NCI-H2107 treated with DMSO at 0.1 percent for 48 hours (cell line): ENCODE measurements around the gene NKPD1.
A peak's percentile ranks its signal among the peaks of the same experiment; 100 is the strongest.

Source experiments
- DNase-seq: peaks from one replicate; lab custom pipeline; 2025; ENCODE audit not compliant: unreplicated experiment; lab: John Stamatoyannopoulos, UW

The NKPD1 gene

GRCh38 chr19:45160870-45161737 lies at the start of gene NKPD1:
Gene NKPD1 (minus strand): TSS chr19:45160982. CDS start chr19:45160150, 832 bp downstream.
- no peak for DNase-seq

GRCh38 chr19:45206328-45206727 lies 45.5 kb upstream of the NKPD1 start:
- no peak for DNase-seq

- DNase-seq, result no peak
These were observed 45.0 kb upstream of the NKPD1 start for GRCh38 chr19:45205810-45206209.

GRCh38 chr19:45202637-45203036 lies 41.9 kb upstream of the NKPD1 start:
- DNase-seq, result no peak

GRCh38 chr19:45200568-45200967 lies 39.8 kb upstream of the NKPD1 start:
- DNase-seq, result no peak

GRCh38 chr19:45195764-45196163 lies 35.0 kb upstream of the NKPD1 start:
- DNase-seq, result no peak

- DNase-seq, result no peak
These were observed 30.6 kb upstream of the NKPD1 start for GRCh38 chr19:45191375-45191774.

GRCh38 chr19:45189971-45190370 lies 29.2 kb upstream of the NKPD1 start:
- no peak for DNase-seq

- DNase-seq, result peak; percentile 62
These were observed 26.8 kb upstream of the NKPD1 start for GRCh38 chr19:45187421-45188100.

- DNase-seq, result peak; percentile 8
These were observed 25.9 kb upstream of the NKPD1 start for GRCh38 chr19:45186509-45187334.

- no peak for DNase-seq
These were observed 23.3 kb upstream of the NKPD1 start for GRCh38 chr19:45184115-45184514.

- DNase-seq, result no peak
These were observed 22.0 kb upstream of the NKPD1 start for GRCh38 chr19:45182758-45183157.

GRCh38 chr19:45180936-45181335 lies 20.2 kb upstream of the NKPD1 start:
- DNase-seq, result no peak

- DNase-seq, result no peak
These were observed 19.1 kb upstream of the NKPD1 start for GRCh38 chr19:45179892-45180370.

- DNase-seq, result no peak
These were observed 18.5 kb upstream of the NKPD1 start for GRCh38 chr19:45179072-45179891.

- DNase-seq, result peak; percentile 100
These were observed 17.7 kb upstream of the NKPD1 start, which contains the start of gene BLOC1S3 for GRCh38 chr19:45178262-45179071. Gene BLOC1S3 (plus strand): TSS chr19:45178784. CDS start chr19:45179297, 513 bp downstream.

- DNase-seq, result no peak
These were observed 17.1 kb upstream of the NKPD1 start, which contains the start of gene TRAPPC6A for GRCh38 chr19:45177817-45178261. Gene TRAPPC6A (minus strand): TSS chr19:45178237. CDS start chr19:45178218, 19 bp downstream.

GRCh38 chr19:45175515-45176345 lies 14.9 kb upstream of the NKPD1 start:
- peak; percentile 23 for DNase-seq
